Activated CD4-positive, CD25-positive, alpha-beta regulatory T cell treated with anti-CD3 and anti-CD28 coated beads, Interleukin-2, amount 50 U/mL, for 16 hours (primary cell): ENCODE measurements around the gene SYCE3.
"Not testable (repeated sequence)": the region's sequence is repeated elsewhere in the genome, so short reads cannot be mapped to it uniquely, and the experiment has no call there.

Experiments used
- DNase-seq: peaks from one replicate; pipeline ENCODE4 v3.0.0-alpha.2; 2020; ENCODE audit warnings: low read depth, low spot score

Gene SYCE3, protein sequence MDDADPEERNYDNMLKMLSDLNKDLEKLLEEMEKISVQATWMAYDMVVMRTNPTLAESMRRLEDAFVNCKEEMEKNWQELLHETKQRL

DNA sequence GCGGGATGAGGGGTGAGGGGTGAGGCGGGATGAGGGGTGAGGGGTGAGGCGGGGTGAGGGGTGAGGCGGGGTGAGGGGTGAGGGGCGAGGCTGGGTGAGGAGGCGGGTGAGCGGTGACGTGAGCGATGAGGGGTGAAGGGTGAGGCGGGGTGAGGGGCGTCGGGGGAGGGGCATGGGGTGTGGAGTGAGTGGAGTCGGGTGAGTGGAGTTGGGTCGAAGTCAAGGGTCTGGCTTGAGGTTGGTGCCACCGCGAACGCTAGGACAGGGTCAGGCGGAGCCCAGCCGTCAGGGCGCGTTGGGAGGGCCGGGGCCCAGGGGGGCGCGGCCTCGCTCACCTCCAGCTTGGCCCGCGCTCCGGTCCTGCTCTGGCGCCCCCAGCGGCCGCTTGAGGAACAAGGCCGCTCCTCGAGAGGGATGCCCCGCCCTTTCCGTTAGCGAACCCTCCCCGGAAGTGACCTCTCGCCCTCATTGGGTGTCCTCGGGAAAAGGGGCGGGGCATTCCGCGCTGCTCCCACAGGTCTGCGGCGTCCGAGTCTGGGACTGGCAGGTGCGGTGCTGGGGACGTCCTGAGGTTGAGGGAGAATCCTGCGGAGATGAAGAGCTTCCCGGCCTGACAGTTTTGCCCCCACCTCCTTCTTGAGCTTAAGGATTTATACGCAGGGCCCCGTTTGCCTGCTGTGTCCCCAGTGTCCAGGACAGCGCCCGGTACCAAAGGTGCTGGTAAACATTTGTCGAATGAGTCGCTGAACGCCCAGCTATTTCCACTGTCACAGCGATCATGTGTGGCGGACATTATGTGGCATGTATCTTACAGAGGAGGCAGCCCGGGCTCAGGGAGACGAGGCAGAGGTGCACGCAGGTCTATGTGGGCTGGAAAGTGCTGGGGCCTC lies at the start of gene SYCE3:
Gene SYCE3 (minus strand): TSS at position 397 of the 890 bp plus-strand sequence. CDS start 6,514 bp downstream, outside the sequence.
- peak; percentile 94 for DNase-seq

DNA sequence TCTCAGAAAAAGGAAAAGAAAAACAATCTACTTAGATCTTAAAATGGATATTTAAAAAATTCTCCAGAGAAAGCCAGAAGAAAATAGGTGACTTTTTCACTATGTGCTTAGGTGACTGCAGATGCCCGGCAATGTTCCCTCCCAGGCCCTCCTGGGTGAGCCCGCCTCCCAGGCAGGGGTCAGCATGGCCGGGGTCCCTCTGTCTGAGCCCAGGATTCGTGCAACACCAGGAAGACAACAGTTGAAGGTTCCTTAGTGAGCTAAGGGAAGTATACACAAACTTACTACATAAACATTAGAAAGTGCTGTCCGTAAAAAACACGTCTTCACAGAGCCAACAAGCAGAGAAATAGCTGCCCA lies 49.4 kb upstream of the SYCE3 start:
- no peak for DNase-seq

DNA sequence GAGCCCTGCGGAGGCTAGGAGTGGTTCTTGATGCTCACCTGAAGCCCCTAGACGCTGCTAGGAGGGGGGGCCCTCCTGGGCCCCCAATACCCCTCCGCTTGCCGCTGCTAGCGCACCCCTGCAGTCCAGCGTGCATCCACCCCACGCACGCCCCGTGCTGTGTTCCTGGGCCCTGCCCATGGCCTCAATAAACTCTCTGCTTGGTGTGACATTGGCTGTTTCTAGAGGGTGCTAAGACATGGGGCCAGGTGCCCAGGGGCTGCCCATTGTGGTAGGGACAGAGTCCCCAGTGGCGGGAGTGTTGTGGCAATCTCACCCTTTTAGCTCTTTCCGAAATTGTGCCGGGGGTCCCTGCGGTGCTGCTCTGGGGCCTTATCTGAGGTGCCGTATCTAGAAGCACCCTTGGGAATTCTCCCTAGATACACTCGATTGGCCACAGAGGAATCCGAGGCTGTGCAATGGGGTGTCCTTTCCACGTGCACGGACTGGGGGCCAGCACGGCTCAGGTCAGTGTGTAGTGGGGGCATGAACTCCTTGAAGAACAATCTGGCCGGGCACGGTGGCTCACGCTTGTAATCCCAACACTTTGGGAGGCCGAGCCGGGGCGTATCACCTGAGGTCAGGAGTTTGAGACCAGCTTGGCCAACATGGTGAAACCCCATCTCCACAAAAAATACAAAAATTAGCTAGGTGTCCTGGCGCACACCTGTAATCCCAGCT lies 48.8 kb upstream of the SYCE3 start:
- DNase-seq: no peak

DNA sequence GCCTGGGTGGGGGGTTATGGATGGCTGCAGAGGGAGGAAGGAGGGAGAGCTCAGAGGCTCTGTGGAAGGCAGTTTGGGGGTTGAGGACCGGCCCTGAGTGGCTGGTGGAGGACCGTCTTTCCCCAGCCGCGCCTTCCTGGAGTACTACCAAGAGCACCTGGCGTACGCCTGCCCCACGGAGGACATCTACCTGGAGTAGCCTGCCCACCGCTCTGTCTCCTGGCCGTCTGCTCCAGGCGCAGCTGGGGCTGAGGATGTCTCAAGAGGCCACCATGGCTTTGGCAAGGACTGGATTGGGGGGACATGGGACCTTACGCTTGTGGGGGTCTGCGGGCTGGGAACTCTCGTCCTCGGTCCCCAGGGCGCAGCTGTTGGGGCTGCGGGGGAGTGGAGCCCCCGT lies 47.9 kb upstream of the SYCE3 start:
- no peak for DNase-seq

DNA sequence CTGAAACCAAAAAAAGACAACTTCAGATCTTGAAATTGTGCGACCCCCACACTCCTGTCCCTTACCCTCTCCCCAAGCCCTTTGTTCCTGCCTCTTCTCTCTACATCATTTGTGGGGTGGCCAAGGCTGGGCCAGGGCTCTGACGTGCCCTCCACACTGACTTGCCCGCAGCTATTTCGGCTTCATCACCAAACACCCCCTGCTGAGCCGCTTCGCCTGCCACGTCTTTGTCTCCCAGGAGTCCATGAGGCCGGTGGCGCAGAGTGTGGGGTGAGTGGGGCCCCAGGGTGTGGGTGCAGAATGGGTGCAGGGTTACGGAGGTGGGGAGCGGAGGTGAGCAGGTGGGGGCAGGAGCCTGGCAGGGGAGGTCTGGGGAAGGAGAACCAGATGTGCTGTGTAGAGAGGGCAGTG lies 47.3 kb upstream of the SYCE3 start:
- DNase-seq: no peak

DNA sequence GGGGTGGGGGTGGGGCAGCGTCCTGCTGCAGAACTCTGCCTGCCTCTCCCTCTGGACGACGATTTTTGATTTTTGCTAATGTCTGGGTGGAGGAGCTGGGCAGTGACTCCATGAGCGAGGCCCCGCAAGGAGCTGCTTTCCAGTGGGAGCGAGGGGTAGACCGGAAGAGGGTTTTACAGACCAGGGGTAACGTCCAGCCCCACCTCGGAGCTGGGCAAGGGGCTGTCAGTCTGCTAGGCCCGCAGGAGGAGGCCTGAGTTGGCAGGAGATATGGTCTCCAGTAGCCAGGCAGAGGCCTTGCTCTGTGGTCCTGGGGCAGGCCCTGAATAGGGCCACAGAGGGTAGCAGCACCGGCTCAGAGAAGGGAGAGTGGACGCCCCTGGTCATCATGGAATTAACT lies 46.9 kb upstream of the SYCE3 start:
- DNase-seq: no peak

DNA sequence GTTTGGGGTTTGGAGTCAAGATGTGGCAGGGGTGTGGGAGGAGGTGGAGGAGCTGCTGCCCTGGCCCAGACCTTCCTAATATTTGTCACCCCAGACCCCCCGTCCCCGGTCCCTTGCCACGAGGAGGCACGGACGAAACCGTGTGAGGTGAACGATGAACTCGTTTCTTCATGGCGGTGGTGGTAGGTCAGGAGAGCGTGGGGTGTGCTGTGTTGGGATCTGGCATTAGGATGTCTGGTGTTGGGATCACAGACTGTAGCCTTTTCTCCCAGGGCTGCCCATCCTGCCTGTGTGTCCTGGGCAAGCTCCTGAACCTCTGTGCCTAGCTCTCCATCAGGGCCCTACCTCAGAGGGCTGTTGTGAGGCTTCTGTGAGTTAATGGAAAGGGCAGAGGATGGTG lies 46.3 kb upstream of the SYCE3 start:
- DNase-seq: no peak

DNA sequence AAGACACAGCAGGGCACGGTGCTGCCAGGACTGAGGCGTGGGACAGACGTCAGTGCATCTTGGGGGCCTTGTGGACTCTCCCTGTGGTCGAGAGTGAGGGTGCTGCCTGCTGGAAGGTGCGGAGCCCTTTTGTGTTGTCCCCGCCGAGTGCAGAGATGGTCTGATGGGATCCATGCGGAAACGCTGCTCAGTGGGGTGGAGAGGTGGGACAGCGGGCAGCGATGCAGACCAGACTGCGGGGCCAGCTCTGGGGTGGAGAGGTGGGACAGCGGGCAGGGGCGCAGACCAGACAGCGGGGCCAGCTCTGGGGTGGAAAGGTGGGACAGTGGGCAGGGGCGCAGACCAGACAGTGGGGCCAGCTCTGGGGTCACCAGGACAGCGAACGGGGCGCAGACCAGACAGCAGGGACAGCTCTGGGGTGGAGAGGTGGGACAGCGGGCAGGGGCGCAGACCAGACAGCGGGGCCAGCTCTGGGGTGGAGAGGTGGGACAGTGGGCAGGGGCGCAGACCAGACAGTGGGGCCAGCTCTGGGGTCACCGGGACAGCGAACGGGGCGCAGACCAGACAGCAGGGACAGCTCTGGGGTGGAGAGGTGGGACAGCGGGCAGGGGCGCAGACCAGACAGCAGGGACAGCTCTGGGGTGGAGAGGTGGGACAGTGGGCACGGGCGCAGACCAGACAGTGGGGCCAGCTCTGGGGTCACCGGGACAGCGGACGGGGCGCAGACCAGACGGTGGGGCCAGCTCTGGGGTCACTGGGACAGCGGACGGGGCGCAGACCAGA lies 45.5 kb upstream of the SYCE3 start:
- DNase-seq: not testable (repeated sequence)

DNA sequence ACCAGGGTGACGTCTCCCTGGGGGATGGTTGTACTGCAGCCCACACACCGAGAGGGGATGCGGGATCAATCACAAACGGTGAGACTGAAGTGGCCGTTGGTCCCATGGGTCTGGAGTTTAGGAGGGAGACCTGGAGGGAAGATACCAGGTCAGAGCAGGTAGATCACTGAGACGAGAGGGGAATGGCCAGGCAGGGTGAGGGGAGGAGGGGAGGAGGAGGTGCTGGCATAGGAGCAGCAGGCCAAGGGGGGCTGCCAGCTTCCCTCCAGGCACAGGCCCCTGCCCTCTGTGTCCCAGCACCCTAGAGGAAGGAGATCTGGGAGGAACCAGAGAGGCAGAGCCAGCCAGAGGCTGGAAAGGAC lies 44.9 kb upstream of the SYCE3 start:
- no peak for DNase-seq

DNA sequence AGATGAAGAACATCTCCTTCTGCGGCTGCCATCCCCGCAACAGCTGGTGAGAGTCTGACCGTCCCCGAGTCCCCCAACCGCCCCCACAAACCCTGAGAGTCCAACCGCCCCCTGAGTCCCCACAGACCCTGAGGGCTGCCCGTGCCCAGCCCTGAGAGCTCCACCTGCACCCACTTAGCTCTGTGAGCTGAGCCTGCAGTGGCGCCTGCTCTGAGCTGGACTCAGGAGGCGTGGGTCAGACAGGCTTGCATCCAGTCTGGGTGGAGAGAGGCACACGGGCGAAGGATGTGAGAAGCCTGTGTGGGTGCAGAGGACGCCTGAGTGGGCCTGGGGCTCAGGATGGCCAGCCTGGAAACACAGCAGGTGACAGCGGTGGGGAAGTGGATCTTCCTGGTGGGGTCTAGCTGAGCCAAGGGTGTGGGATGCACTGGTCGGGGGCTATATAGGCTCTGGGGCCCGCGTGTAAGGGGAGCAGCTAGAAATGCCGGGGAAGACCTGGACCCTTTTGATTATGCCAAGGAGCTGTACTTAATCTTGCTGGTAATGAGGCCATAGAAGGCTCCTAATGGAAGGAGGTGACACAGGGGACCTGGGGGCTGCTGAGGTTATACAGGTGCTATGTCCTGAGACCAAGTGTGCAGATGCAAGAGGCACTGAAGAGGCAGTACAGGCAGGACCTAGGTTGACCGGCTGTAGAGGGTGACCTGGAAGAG lies 44.4 kb upstream of the SYCE3 start:
- no peak for DNase-seq

DNA sequence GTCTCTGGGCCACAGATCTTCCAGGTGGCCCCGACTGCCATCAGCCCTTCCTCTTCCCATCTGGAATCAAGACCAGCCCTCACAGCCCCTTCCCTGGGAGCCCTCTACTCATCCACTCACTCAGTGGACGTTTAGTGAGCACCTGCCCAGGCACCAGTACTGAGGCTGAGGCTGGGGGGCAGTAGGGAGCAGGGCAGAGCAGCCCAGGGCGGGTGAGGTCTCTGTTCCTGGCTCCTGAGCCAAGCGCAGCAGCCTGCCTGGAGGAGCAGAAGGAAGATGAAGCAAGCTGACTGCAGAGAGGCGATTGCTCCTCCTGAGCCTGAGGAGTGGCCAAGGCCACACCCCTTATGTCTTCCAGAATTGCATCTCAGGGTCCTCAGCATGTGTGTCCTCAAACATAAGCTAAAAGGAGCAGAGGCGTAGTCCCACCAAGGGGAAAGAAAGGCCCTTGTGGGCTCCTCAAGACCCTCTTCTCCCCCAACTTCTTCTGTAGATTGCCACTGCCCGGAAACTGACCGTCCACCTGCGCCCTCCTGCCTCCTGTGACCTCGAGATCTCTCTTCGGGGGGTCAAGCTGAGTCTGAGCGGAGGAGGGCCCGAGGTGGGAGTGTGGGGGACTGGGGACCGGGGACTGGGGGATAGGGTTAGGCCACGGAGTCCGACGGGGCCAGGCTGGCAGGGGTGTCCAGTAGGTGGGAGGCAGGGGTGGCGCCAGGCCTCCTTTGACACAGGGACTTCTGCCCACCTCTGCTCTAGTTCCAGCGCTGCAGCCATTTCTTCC lies 43.6 kb upstream of the SYCE3 start:
- DNase-seq: no peak

DNA sequence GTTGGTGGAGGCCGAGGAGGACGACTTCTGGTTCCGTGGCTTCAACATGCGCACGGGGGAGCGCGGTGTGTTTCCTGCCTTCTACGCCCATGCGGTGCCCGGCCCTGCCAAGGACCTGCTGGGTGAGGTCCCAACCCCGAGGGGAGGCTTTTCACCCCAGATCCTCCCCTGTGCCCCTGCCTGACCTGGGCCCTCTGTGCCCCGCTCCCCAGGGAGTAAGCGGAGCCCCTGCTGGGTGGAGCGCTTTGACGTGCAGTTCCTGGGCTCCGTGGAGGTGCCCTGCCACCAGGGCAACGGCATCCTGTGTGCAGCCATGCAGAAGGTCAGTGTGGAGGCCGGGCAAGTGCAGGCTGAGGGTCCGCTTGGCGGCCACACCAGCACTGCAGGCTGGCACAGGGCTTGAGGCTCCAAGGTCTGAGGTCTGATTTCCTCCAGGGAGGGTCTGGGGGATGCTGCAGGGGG lies 42.9 kb upstream of the SYCE3 start:
- DNase-seq: no peak

DNA sequence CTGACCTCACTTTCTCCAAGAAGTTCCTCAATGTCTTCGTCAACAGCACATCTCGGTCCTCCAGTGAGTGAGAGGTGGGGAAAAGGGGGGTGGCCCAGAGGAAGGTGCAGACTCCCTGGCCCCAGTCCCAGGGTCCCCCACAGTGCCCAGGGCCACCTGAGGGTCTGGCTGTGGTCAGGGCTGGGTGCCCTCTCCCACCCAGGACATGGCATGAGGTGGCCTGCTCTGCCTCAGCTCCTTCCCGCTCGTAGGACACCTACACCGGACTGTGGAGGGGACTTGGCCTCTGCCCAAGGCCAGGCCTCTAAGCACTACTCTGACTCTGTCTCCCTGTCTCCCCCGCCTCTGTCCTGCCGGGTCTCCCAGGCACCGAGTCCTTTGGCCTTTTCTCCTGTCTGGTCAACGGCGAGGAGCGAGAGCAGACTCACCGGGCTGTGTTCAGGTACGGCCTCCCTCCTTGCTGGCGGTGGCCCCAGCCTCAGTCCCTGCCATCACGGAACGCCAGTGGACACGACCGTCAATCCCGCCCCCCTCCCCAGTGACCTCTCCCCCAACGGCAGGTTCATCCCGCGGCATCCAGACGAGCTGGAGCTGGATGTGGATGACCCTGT lies 42.4 kb upstream of the SYCE3 start:
- DNase-seq: no peak

DNA sequence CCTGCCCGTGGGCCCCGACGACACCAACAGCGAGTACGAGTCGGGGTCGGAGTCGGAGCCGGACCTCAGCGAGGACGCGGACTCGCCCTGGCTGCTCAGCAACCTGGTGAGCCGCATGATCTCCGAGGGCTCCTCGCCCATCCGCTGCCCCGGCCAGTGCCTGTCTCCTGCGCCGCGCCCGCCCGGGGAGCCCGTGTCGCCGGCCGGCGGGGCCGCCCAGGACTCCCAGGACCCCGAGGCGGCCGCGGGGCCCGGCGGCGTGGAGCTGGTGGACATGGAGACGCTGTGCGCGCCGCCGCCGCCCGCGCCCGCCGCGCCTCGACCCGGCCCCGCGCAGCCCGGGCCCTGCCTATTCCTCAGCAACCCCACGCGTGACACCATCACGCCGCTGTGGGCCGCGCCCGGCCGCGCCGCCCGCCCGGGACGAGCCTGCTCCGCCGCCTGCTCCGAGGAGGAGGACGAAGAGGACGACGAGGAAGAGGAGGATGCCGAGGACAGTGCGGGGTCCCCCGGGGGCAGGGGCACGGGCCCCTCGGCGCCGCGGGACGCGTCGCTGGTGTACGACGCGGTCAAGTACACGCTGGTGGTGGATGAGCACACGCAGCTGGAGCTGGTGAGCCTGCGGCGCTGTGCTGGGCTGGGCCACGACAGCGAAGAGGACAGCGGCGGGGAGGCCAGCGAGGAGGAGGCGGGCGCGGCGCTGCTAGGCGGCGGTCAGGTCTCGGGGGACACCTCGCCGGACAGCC lies 41.7 kb upstream of the SYCE3 start:
- no peak for DNase-seq

DNA sequence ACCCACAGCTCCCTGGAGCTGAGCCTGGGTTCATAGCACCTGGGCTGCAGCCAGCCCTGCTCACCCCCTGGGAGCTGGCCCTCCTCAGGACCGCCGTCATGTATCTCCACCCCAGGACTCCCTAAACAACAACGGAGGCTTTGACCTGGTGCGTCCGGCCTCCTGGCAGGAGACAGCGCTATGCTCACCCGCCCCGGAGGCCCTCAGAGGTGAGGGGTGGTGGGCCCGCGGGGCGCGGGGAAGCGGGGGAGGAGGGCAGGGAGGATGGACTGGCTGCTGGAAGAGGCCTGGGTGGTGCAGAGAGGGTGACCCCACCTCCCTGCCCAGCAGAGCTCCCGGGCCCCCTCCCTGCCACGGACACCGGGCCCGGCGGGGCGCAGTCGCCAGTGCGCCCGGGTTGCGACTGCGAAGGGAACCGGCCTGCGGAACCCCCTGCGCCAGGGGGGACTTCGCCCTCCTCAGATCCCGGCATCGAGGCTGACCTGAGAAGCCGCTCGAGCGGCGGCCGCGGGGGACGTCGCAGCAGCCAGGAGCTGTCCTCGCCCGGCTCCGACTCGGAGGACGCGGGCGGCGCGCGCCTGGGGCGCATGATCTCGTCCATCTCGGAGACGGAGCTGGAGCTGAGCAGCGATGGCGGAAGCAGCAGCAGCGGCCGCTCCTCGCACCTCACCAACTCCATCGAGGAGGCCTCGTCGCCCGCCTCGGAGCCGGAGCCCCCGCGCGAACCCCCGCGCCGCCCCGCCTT lies 41.0 kb upstream of the SYCE3 start:
- DNase-seq: no peak

DNA sequence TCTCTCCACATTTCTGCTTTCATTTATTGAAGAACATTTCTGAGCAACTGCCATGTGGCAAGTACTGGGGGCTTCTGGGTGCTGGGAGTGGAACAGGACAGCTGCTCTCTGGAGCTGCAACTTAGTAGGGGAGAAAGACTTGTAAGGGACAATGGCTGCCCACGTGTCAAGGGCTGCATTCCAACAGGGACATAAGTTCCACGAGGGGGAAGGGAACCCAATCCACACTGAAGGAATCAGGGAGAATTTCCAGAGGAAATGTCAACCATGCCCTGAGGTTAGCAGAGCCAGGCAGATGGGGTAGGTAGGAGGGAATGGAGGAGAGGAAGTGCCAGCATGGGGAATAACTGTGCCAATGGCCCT lies 39.6 kb upstream of the SYCE3 start:
- no peak for DNase-seq

DNA sequence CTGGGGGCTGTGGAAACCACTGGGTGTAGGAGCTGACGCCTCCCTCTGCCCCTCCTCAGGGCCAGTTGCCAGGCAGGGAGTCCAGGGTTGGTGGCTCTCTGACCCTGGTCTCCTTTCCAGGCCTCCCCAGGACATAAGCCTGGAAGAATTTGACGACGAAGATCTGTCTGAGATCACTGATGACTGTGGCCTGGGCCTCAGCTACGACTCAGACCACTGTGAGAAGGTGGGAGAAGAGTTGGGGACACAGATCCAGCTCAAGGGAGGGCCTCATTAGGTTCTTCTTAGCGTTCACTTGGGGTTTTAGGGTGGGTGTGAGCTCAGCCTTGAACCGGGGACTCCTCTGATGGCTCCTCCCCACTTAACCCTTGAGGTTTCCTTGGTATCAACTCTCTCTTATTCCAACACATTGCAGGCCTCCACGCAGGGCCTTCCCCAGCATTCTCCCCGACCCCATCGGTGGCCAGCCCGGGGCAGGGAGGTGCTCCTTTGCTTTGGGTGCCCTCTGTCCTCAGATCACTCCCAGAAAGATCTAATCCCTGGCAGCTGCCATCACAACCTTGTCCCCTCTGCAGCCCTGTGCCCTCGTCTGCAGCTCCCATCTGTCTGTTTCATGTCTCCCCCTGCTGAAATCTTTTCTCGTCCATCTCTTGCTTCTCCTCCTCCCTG lies 39.1 kb upstream of the SYCE3 start:
- DNase-seq: no peak

DNA sequence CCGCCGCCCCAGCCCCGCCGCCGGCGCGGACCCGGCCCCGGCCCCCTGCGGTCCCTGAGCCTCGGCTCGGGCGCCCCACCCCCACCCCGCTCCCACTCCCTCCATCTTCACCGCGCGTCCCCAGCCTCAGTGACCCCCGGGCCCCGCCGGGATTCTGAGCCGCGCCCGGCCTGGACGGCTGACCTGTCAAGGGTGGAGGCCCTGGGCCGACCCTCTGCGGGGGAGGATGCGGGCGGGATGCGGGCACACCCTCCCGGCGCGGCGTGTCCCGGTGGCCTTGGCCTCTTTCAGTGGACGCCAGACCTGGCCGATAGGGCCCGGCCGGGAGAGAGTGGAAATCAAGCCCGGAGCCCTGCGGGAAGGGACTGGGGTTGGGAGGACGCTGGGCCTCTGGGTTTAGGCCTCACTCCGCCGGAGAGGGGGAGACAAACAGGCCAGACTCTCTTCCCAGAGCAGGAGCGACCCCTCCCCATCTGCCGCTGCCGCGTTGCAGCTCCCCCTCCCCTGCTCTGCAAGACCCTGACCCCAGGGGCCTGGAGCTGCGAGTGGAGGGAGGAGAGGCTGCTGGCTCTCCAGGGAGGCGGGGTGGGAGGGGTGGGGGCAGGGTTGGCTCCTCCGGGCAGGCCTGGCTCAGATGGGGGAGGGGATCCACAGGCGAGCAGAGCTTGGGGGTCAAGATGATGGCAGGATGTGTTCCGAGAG lies 38.4 kb upstream of the SYCE3 start:
- DNase-seq: no peak
